Measurements from ENCODE around the gene RNF166.

RNF166 gene

DNA sequence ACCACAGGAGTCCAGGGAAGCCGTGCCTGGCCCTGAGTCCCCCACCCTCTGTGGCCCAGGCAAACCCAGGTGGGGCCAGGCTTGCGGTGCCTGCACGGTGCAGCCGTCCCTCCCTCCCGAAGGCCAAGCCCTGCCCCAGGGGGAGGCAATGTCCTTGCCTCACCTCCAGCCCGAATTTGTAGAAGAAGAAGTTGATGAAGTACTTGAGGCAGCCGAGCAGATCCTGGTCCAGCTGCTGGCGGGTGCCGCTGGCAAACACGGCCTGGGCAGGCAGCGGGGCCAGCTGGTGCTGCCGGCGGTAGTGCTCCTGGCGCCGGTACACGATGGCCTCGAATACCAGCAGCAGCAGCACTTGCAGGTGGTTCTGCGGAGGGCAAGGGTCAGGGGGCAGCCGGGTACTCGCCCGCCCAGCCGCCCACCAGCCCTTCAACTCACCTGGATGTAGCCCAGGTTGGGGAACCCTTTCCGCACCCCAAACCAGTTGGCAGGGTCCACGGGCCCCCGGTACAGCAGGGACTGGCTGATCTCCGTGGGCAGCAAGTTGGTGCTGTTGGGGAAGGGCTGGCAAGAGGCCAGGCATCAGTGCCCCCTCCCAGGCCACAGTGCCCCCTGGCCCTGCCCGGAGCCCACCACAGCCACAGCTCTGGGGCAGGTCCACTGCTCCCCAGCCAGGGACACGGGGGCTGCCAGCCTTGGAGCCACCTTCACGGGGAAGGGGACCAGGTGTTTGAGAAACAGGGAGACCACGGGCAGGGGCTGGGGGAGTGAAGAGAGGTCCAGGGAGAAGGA is 26.2 kb upstream of the RNF166 start:
- Mint-ChIP-seq H3K9me3 (no peaks in the 10 kb centered on the region), H3K36me3 (no peaks in the 10 kb centered on the region), H3K4me3 (no peak overlapping the region), H3K27me3 (no peaks in the 10 kb centered on the region), H3K27ac (no peak overlapping the region), H3K4me1 (no peaks in the 10 kb centered on the region)

DNA sequence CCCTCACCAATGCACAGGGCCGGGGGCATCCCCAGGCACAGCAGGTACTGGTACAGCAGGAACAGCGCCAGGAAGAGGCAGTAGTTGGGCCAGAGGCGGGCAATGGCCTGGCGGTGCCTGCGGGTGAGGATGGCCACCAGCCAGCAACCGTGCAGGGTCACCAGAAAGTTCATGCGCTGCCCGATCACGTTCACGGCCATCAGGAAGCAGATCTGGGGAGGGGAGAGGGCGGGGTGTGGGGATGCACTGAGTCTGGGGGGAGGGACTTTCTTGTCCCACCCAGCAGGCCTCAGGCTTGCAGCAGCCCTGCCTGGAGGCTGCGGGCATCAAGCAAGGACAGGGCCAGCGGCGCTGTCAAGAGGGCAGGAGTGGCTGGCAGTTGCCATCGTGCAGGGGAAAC is 25.5 kb upstream of the RNF166 start:
- Mint-ChIP-seq H3K27ac (no peak overlapping the region), H3K9me3 (no peaks in the 10 kb centered on the region), H3K27me3 (no peaks in the 10 kb centered on the region), H3K36me3 (no peaks in the 10 kb centered on the region), H3K4me3 (no peak overlapping the region), H3K4me1 (no peaks in the 10 kb centered on the region)

DNA sequence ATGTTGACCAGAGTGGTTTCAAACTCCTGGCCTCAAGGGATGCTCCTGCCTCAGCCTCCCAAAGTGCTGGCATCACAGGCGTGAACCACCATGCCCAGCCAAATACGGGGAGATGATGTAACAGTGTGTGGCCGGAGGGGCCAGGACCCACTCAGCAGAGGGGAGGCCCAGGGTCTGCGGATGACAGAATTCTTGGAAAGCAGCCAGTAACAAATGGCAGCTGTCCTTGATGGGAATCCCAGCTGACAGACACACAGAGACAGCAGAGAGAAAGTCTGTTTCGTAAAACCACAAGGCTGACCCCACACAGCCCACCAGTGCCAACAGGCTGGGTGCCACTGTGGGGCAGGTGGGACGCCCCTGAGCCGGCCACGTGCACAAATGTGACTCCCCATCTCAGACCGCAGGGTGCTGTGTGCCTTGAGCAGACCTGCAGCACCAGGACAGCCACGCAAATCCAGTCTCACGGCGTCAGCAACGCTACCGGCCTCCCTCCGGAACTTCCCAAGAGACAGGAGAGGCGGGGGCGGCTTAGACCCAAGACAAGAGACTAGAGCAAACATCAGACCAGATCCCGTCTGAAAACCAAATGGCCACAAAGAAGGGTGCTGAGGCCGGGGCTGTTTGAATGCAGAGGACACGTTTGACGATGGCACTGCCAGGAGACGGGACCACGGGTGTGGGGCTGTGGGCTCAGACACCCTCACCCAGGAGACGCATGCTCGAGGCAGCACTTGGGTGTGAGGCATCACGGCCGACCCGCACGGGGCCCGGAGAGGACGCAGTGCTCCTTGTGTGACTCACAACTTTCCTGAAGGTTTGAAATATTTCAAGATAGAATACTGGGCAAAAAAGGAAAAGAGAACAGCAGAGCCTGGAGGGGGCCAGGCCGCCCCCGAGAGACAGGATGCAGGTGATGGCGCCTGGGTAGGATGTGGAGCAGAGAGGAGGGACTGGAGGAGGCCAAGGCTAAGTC is 24.7 kb upstream of the RNF166 start:
- H3K36me3 Mint-ChIP-seq = no peaks in the 10 kb centered on the region
- H3K9me3 Mint-ChIP-seq = no peaks in the 10 kb centered on the region
- peak overlapping the region; percentile 30 for H3K27ac Mint-ChIP-seq
- H3K4me3 Mint-ChIP-seq = peak overlapping the region; percentile 11
- H3K4me1 Mint-ChIP-seq = no peaks in the 10 kb centered on the region
- H3K27me3 Mint-ChIP-seq = no peaks in the 10 kb centered on the region

DNA sequence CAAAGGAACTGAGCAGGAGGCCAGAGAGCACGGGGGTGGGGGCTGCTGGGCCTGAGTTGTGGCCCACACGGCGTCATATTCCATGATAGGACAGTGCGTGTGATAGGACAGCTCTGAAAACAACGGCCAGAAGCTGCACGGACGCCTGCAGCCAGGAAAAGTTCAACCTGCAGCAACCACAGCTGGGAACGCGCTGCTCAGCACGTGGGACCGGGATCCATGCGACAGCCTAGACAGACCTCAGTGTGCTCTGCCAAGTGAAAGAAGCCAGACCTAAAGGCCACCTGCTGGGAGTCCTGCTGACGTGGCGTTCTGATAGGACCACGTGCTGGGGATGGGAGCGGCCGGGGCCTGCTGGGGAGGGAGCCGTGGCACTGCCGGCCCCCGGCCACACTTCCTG is 21.7 kb upstream of the RNF166 start:
- Mint-ChIP-seq H3K27ac (no peak overlapping the region), H3K9me3 (no peaks in the 10 kb centered on the region), H3K4me3 (no peak overlapping the region), H3K4me1 (no peaks in the 10 kb centered on the region), H3K36me3 (no peaks in the 10 kb centered on the region), H3K27me3 (no peaks in the 10 kb centered on the region)

DNA sequence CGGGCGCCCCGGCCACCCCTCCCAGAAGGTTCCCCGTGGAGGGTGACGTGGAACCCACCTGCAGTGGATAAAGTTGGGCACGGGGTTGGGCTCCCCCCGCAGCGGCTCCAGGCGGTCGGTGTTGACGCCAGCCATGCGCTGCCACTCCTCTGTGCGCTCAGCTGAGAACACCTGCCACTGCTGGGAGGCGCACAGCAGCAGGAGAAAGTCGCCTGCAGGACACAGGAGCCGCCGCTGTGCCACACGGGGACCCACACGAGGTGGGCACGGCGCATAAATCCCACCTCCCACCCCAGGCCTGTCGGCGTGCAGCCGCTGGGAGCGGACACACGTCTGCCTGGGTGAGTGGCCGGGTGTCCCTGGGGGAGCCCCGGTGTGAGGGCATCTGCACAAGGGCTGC is 20.8 kb upstream of the RNF166 start:
- Mint-ChIP-seq H3K4me3 (no peak overlapping the region), H3K27me3 (no peaks in the 10 kb centered on the region), H3K27ac (no peak overlapping the region), H3K36me3 (no peaks in the 10 kb centered on the region), H3K9me3 (no peaks in the 10 kb centered on the region), H3K4me1 (no peaks in the 10 kb centered on the region)

DNA sequence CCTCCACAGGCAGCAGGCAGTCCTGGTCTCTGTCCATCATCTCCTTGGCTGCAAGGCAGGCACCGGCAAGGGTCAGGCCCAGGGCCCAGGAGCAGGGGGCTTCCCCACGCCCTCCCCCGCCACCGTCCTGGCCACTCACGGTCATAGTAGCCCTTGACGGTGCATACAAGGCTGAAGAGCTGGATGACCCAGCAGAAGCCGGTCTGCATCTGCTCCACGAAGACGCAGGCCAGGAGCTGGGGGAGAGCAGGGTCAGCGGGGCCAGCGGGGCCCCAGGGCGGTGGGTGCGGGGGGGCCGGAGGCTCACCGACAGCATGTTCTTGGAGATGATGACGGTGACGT is 20.2 kb upstream of the RNF166 start:
- no peaks in the 10 kb centered on the region for H3K4me1 Mint-ChIP-seq
- H3K9me3 Mint-ChIP-seq = no peaks in the 10 kb centered on the region
- no peak overlapping the region for H3K27ac Mint-ChIP-seq
- H3K4me3 Mint-ChIP-seq = no peak overlapping the region
- no peaks in the 10 kb centered on the region for H3K36me3 Mint-ChIP-seq
- no peaks in the 10 kb centered on the region for H3K27me3 Mint-ChIP-seq

DNA sequence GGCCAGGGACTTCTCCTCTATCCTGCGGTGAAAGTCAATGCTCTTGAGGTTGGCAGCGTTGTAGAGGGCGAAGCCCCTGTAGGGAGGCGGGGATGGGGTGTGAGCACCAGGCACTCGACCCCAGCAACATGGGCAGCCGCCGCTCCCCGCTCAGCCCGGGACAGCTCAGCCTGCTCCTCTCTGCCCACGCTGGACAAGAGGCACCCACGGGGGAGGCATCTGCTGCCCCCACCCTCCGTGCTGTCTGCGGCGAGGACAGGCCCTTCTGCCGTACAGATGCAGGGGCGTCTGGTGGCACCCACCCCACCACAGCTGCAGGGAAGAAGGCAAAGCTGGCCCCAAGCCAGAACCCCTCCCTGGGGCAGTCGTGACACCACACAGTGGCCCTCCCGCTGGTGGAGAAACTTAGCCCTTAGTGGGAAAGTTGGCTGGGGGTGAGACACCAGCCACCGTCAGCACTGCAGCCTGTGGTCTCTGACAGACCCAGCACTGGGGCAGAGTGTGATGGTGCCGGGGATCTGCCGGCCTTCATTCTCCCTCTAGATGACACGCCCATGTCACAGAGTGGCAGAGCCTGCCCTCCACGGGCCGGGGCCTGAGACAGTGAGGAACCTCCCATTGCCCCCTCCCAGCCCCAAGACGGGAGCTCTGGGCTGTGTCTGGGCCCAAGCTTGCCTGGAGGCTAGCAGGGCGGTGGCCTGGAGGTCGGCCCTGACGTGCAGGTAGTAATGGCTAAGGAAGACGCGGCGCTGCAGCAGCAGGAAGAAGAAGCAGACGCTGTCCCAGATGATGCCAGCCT is 19.6 kb upstream of the RNF166 start:
- Mint-ChIP-seq H3K4me1 (no peaks in the 10 kb centered on the region), H3K36me3 (no peaks in the 10 kb centered on the region), H3K9me3 (no peaks in the 10 kb centered on the region), H3K4me3 (no peak overlapping the region), H3K27me3 (no peaks in the 10 kb centered on the region), H3K27ac (no peak overlapping the region)

DNA sequence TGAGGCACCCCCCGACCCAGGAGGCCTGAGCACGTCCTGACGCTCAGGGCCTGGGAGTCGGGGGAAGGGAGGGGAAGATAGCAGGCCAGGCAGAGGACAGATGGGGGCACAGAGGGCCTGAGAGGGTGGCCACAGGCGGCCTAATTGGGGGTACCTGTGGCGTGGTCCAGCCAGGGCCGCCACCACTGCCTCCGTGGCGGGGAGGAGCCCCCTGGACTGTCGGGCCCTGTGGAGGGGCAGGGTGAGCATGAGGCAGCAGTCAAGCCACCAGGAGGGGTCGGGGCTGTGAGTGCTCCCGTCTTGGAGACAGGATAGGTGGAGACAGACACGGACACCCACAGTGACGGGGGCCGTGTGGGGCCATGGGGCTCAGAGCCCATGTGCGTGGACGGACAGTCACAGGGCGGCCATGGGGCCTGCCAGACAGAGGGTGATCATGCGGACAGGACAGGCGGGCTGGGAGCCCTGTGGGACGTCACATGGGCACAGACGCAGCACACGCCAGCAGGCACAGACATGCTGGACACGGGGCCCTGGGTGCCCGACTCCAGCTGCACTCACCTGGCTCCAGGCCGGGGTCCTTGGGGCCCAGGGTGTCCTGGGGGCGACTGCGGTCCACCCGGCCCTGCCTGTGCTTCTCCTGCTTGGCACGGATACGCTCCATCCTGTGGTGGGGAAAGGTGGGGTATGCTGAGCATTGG is 18.8 kb upstream of the RNF166 start:
- Mint-ChIP-seq H3K27ac (no peak overlapping the region), H3K36me3 (peaks cover 1% of the 10 kb centered on the region), H3K4me3 (no peak overlapping the region), H3K4me1 (no peaks in the 10 kb centered on the region), H3K27me3 (no peaks in the 10 kb centered on the region), H3K9me3 (no peaks in the 10 kb centered on the region)

DNA sequence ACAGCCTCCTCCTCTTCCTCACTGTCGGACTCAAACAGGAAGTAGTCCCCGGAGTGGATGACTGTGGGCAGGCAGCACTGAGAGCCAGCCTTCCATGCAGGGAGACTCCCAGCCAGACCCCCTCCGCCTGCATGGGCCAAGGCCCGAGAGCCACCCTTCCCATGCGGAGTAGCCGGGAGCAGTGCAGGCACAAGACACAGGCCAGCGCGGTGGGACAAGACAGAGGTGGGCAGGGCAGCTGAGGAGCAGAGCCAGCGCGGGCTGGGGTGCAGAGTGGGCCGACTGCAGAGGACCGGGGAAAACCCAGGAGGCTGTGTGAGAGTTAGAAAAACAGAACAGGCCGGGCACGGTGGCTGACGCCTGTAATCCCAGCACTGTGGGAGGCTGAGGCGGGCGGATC is 17.7 kb upstream of the RNF166 start:
- Mint-ChIP-seq H3K27me3 (no peaks in the 10 kb centered on the region), H3K4me3 (no peak overlapping the region), H3K4me1 (no peaks in the 10 kb centered on the region), H3K27ac (no peak overlapping the region), H3K9me3 (no peaks in the 10 kb centered on the region), H3K36me3 (peaks cover 3% of the 10 kb centered on the region)

DNA sequence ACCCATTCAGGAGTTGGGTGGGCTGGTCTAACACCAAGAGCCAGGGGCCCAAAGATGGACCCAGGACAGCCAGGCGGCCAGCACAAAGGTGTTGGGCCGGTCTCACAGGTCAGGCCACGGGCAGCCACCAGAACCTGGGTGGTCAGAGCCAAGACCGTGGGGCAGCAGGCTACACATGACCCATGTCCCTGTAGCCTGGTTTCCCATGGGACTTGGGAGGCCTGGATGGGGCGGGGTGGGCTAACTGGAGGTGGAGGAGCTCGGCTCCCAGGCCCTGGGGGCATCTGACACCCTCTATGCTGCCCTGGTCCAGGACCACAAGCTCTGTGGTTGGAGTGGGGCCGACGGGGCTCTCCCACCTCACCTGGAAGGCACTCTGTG is 17.3 kb upstream of the RNF166 start:
- Mint-ChIP-seq H3K27ac (no peak overlapping the region), H3K27me3 (no peaks in the 10 kb centered on the region), H3K4me3 (no peak overlapping the region), H3K36me3 (peaks cover 3% of the 10 kb centered on the region), H3K9me3 (no peaks in the 10 kb centered on the region), H3K4me1 (no peaks in the 10 kb centered on the region)

DNA sequence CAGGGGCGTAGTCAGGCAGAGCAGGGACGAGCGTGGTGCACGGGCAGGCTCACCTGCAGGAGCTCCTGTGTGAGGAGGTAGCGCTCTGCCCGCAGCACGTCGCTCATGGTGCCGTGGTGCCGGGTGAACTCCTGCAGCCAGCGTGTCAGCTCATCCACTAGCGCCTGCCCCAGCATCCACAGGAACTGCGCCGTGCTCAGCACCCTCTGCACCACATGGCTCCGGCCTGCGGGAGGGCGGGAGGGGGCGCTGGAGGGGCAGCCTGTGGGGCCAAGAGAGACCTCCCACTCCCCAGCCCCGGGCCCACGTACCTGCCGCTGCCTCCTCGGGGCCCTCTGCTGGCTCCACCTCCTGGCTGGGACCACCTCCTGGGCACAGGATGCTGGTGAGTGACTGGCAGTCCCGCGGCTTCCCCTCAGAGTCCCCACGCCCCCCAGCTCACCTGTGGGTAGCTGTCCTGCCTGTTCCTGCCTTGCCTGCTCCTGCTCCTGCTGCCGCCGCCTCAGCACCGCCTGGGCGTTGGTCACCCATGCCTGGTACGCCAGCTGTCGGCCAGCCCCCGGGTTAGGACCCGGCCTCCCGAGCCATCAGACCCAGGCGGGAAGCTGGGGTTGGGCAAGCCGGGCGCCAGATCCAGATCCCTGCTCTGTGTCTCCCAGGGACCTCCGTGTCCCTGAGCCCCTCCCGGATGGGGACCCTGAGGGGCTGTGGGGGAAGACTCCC is 16.7 kb upstream of the RNF166 start:
- Mint-ChIP-seq H3K4me3 (no peak overlapping the region), H3K9me3 (no peaks in the 10 kb centered on the region), H3K27me3 (no peaks in the 10 kb centered on the region), H3K36me3 (peaks cover 3% of the 10 kb centered on the region), H3K27ac (no peak overlapping the region), H3K4me1 (no peaks in the 10 kb centered on the region)

DNA sequence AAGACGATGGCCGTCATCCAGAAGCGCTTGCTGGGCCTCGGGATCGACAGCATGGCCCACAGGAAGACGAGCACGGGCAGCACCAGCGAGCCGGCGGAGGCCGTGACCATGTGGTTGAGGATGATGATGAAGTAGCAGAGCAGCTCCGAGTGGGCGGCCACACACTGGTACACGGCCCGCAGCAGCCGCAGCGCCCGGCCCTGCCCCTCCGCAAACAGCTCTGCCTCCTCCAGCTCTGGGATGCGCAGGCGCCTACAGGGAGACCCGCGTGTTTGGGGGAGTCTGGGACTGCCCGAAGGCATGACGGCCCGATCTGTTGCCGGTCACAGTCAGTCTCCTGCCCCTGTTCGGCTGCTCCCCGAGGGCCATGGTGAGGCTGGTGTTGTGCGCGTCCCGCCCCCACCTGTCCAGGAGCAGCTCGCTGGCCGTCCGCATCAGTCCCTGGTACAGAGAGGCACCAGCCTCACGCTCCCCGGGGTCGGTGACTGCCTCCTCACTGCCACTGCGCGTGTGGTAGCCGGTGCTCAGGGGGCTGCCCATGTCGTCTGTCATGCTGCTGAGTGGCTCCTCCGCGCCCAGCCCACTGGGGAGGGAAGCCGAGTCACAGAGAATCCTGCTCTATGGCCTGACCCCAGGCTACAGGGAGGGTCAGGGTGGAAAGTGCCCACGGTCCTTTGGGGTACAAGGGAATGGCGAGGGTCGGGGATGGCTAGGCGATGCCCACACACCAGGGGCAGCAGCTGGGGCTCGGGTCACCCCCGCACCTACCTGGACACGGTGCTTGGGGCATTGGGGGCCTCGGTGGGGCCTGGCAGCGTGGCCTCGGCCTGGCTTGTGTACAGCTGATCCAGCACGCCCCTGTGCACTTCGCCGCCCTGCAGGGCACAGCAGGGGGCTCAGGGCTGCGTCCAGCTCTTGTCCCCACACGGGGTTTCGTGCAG is 15.9 kb upstream of the RNF166 start:
- Mint-ChIP-seq H3K4me3 (no peak overlapping the region), H3K36me3 (peaks cover 5% of the 10 kb centered on the region), H3K9me3 (no peaks in the 10 kb centered on the region), H3K27me3 (no peaks in the 10 kb centered on the region), H3K27ac (no peak overlapping the region), H3K4me1 (no peaks in the 10 kb centered on the region)

DNA sequence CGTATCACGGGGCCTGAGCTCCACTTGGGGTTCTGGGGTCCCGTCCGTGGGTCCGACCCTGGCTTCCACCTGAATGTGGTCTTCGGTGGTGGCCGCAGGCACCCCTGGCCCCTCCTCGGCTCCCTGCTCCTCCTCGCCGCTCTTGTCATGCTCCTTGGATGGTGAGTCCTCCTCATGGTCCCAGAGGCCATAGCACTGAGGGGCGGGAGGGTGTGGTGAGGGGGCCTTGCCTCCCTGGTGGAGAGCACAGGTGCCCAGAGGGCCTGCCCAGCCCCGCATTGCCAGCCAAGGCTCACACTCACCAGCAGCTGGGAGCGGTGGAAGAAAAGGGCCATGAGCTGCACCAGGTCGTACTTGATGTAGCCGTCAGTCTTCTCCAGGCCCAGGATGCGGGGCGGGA is 15.0 kb upstream of the RNF166 start:
- Mint-ChIP-seq H3K4me3 (no peak overlapping the region), H3K9me3 (no peaks in the 10 kb centered on the region), H3K36me3 (peaks cover 5% of the 10 kb centered on the region), H3K27me3 (no peaks in the 10 kb centered on the region), H3K27ac (no peak overlapping the region), H3K4me1 (no peaks in the 10 kb centered on the region)

DNA sequence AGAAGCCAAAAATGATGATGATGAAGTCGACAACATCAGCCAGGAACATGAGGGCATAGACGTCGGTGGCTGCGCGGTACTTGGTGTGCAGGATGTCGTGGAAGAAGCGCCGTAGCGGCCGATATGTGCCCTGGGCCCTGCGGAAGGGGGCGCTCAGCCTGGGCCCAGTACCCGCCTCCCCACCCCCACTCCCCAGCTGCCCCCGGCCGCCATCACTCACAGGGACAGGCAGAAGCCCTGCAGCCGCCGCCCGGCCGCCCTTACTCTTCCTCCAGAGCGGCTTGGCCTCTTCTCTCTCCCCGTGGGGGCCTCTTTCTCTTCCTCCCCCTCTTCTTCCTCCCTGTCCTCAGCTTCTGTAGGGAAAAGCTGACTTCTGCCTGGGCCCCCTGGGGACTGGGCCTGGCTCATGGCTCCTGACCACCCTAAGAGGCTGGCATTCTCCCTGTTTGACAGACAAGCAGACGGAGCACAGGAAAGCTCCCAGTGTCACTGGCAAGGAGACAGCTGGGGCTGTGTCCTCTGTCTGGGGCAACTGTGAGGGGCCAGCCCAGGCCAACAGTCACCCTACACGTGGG is 14.3 kb upstream of the RNF166 start:
- peaks cover 5% of the 10 kb centered on the region for H3K36me3 Mint-ChIP-seq
- no peaks in the 10 kb centered on the region for H3K4me1 Mint-ChIP-seq
- H3K27me3 Mint-ChIP-seq = no peaks in the 10 kb centered on the region
- no peaks in the 10 kb centered on the region for H3K9me3 Mint-ChIP-seq
- H3K27ac Mint-ChIP-seq = peak overlapping the region; percentile 59
- H3K4me3 Mint-ChIP-seq = no peak overlapping the region

Data from activated naive CD4-positive, alpha-beta T cell treated with anti-CD3 and anti-CD28 coated beads, Interleukin-2, amount 50 U/mL, for 24 hours (primary cell).